ENCODE data around the gene MYH14.
A peak's percentile ranks its signal among the peaks of the same experiment; 100 is the strongest.
"Not testable (repeated sequence)": the region's sequence is repeated elsewhere in the genome, so short reads cannot be mapped to it uniquely, and the experiment has no call there.

MYH14 gene

DNA sequence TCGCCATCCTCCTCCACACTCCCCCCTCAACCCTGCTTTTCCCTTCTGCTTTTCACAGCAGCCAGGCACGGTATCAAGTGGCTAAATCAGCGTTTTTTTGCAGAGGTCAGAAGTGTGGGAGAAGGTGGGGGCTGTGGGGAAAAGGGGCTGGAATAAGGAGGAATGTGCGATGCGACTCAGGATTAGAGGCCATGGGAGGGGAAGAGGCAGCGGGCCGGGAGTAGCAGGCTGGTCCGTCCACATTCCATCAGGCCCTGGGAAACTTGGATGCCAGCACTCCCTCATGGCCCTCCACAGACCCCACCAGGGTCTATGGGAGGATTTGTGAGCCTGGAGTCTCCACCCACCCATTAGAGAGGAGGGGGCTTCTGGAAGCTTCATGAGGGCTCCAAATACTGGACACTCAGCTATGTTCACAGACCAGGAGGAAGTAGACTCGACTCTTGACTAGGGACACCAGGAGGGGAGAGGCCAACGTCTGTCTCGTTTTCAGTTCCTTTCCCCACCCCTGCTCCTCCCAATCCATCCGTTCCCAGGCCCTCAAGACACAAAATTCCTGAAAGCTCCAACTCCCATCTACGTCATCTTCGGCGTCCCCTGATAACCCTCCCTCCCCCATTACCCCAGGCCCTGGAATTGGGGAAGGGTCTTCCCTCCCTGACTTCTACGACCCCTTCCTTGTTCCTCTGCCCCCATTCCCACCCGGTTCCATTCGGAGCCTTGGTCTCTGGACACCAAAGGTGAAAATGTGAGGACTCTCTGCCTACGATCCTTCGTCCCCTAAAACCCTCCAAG lies 129.0 kb downstream of the MYH14 start:
- no peak for TF ChIP-seq POLR2A (IDR thresholded peaks at IDR 0.05; ENCODE audit: low read depth, low read length)
- FAIRE-seq (no peak), DNase-seq (ENCODE audit: insufficient read length, low spot score) (no peak)

DNA sequence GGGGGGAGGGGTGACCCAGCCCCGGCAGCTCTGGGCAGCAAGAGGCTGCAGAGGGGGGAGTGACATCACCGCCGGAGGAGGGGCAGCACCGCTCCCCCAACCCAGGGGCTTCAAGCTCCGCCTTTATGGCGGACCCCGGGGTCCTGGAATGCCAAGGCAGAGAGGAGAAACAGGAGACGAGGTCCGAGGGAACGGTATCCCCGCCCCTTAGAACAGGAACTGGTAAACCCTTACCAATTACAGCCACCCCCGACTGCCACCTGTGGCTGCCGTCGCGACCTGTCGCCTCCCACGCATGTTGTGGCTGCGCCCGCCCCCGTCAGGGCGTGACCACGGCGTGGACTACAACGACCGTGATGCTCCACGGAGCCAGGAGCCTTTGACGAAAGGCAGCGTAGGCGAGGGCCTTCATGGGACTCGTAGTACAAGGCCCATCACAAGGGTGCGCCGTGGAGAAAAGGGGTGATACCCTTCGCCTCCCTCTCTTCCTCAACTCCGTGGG lies 129.9 kb downstream of the MYH14 start:
- DNase-seq (ENCODE audit: insufficient read length, low spot score) (peak; percentile 98), FAIRE-seq (no peak)
- no peak for TF ChIP-seq POLR2A (IDR thresholded peaks at IDR 0.05; ENCODE audit: low read depth, low read length)

DNA sequence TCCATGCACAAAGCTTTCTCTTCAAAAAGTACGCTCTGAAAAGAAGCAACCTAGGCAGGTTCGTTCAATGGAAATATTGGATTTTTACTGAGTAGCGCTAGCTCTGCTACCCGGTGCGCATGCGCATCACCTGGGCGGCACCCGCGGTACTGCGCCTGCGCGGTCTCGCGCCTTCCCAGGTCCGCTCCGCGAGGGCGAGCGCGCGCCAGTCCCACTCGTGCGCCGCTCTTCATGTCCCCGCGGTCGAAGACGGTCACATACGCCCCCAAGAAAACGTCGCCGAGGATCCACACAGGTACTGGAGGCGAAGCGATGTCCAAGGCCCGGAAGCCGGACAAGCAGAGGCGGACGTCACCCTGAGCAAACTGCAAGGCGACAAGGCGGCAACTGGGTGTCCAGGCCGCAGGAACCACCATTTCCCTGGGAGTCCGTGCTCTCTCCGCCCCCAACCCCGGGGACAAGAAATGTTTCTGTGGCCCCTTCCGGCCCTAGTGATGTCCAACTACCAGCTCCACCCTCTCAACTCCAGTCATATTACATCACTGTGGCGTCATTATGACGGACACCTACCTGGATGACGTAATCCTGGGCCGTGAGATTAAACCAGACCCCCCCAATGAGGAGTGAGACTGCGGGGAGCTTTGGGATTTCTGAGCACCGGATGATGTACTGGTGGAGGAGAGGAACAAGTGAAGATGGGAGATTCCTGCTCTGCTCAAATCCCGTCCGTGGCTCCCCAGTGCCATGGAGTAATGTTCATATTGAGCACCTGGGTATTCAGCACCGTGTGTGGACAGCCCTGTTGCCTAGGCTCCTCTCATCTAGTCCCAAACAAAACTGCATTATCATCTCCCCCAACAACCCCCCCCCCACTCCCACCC lies 130.6 kb downstream of the MYH14 start:
- DNase-seq (ENCODE audit: insufficient read length, low spot score) (peak; percentile 99), FAIRE-seq (no peak)
- TF ChIP-seq POLR2A (IDR thresholded peaks at IDR 0.05; ENCODE audit: low read depth, low read length), result peak; percentile 88

DNA sequence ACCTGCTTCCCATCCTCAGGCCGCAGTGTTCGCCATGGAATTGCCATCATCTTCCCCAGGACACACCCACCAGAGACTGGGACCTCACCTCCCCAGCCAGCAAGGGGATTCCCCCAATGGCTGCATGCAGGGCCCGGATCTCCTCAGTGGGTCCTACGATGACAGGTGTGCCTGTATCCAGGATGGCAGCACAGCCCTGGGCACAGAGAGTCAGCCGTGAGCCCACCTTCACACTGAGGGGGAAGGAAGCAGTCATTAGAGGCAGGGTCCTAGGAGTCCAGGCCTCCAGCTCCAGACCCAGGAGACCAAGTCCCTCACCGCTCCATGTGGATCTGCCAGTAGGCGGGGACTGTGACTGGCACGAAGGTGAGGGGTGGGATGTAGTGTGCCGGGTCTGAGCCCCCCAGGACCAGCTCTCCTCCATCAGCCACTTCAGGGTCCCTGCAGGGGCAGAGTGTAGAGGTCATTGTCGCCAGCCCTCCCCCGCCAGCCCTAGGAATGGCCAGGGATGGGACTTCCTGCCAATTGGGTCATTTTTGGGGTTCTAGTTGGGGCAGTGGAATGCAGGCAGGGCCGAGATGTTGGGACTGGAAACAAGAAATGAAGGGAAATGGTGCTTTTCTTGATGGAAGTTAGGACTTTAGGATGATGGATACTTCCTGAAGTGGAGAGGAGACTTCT lies 131.5 kb downstream of the MYH14 start:
- DNase-seq (ENCODE audit: insufficient read length, low spot score) (no peak), FAIRE-seq (no peak)
- TF ChIP-seq POLR2A (IDR thresholded peaks at IDR 0.05; ENCODE audit: low read depth, low read length), result no peak

- not testable (repeated sequence) for DNase-seq (ENCODE audit: insufficient read length, low spot score); FAIRE-seq
These were observed 133.6 kb downstream of the MYH14 start for GRCh38 chr19:50337031-50337430.

DNA sequence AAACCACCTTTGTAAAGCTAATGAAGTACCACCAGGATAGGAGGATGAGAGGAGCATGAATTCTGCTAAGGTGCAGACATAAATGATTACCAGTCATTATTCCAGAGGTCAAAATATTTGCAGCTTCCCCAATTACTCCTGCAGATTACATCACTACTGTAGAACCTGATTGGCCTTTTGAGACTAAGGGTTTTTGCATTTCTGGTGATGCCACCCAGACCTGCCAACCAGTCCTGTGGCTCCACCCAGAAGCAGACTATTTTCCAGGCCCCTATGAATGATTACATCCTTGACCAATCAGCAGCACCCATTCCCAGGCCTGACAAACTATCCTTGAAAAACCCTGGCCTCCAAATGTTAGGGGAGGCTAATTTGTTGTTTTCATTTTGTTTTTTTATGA lies 136.9 kb downstream of the MYH14 start:
- FAIRE-seq, result no peak
- no peak for DNase-seq (ENCODE audit: insufficient read length, low spot score)
- TF ChIP-seq POLR2A (IDR thresholded peaks at IDR 0.05; ENCODE audit: low read depth, low read length), result no peak

GRCh38 chr19:50341091-50341564 lies 137.7 kb downstream of the MYH14 start:
- FAIRE-seq (no peak), DNase-seq (ENCODE audit: insufficient read length, low spot score) (no peak)
- no peak for TF ChIP-seq POLR2A (IDR thresholded peaks at IDR 0.05; ENCODE audit: low read depth, low read length)

- no peak for TF ChIP-seq POLR2A (IDR thresholded peaks at IDR 0.05; ENCODE audit: low read depth, low read length)
- FAIRE-seq (no peak), DNase-seq (ENCODE audit: insufficient read length, low spot score) (no peak)
These were observed 141.4 kb downstream of the MYH14 start for GRCh38 chr19:50344661-50345318.

DNA sequence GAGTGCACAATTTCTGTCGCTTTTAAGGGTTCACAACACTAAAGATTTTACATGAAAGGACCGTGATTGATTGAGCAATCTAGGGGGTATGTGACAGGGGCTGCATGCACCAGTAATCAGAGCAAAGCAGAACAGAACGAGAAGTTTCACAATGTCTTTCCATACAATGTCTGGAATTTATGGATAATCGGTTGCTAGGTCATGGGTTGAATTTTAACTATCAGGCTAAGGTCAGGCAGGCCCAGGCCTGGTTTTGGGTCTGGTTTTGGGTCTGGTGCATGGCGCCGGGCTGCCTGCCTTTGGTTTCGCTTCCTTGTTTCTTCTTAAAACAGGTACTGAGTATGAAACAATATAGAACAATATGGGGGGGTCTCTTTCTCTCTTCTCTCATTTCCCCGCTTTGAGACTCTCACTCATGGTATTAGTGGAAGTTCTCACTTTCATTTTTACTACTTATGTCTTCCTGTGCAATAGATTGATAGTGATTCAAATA lies 143.7 kb downstream of the MYH14 start:
- FAIRE-seq; DNase-seq (ENCODE audit: insufficient read length, low spot score): not testable (repeated sequence)

- FAIRE-seq (no peak), DNase-seq (ENCODE audit: insufficient read length, low spot score) (no peak)
- TF ChIP-seq POLR2A (IDR thresholded peaks at IDR 0.05; ENCODE audit: low read depth, low read length), result no peak
These were observed 146.0 kb downstream of the MYH14 start for GRCh38 chr19:50349277-50350057.

GRCh38 chr19:50352242-50352641 lies 148.8 kb downstream of the MYH14 start:
- FAIRE-seq (no peak), DNase-seq (ENCODE audit: insufficient read length, low spot score) (no peak)
- TF ChIP-seq POLR2A (IDR thresholded peaks at IDR 0.05; ENCODE audit: low read depth, low read length), result no peak

DNA sequence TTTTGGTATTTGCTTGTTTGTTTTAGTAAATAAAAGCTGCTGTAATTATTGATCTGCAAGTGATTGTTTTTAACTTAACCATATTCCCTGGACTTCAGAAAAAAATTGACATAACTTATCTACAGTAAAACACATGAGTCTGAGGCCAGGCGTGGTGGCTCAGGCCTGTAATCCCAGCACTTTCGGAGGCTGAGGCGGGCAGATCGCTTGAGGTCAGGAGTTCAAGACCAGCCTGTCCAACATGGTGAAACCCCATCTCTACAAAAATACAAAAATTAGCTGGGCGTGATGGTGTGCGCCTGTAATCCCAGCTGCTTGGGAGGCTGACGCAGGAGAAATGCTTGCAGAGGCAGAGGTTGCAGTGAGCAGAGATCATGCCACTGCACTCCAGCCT lies 150.1 kb downstream of the MYH14 start:
- not testable (repeated sequence) for DNase-seq (ENCODE audit: insufficient read length, low spot score); FAIRE-seq
